Endothelial cell of umbilical vein (primary cell): ENCODE measurements around the gene TUBB4B.

Experiments
- GATA2 ChIP-seq: IDR thresholded peaks from 2 replicates; pipeline ENCODE4 v1.7.0; 2011; ENCODE audit warnings: low read depth, mild to moderate bottlenecking, moderate library complexity, mixed read lengths, low read length; ENCODE audit not compliant: insufficient read length, insufficient read depth
- MYC ChIP-seq: IDR thresholded peaks from one replicate; pipeline ENCODE4 v1.6.1; 2011; ENCODE audit warnings: mild to moderate bottlenecking, low read depth, low read length
- POLR2A ChIP-seq: IDR thresholded peaks from 2 replicates; pipeline ENCODE4 v1.6.1; 2012; ENCODE audit warnings: low read depth, mild to moderate bottlenecking, control low read depth, low read length
- POLR2AphosphoS5 ChIP-seq: IDR thresholded peaks from 2 replicates; pipeline ENCODE4 v1.6.1; 2012; ENCODE audit warnings: low read depth, mild to moderate bottlenecking, control low read depth, low read length, moderate library complexity; ENCODE audit not compliant: insufficient read depth
- TF ChIP-seq, protein P1 (sequence below), 2 donors: IDR thresholded peaks; 1 replicate in 1 of 2; 2 replicates in 1 of 2; pipeline ENCODE4 v1.5.1; 2011; ENCODE audit warnings: low read length in 2 of 2, mild to moderate bottlenecking in 2 of 2, moderate library complexity in 2 of 2, control low read depth in 1 of 2, inconsistent platforms in 1 of 2, low read depth in 1 of 2; ENCODE audit not compliant: insufficient read depth in 1 of 2; ENCODE audit errors: extremely low read depth in 1 of 2
- TF ChIP-seq, protein P2 (sequence below): IDR thresholded peaks from 2 replicates; pipeline ENCODE4 v1.6.1; 2011; ENCODE audit not compliant: insufficient read depth, insufficient read length

DNA sequence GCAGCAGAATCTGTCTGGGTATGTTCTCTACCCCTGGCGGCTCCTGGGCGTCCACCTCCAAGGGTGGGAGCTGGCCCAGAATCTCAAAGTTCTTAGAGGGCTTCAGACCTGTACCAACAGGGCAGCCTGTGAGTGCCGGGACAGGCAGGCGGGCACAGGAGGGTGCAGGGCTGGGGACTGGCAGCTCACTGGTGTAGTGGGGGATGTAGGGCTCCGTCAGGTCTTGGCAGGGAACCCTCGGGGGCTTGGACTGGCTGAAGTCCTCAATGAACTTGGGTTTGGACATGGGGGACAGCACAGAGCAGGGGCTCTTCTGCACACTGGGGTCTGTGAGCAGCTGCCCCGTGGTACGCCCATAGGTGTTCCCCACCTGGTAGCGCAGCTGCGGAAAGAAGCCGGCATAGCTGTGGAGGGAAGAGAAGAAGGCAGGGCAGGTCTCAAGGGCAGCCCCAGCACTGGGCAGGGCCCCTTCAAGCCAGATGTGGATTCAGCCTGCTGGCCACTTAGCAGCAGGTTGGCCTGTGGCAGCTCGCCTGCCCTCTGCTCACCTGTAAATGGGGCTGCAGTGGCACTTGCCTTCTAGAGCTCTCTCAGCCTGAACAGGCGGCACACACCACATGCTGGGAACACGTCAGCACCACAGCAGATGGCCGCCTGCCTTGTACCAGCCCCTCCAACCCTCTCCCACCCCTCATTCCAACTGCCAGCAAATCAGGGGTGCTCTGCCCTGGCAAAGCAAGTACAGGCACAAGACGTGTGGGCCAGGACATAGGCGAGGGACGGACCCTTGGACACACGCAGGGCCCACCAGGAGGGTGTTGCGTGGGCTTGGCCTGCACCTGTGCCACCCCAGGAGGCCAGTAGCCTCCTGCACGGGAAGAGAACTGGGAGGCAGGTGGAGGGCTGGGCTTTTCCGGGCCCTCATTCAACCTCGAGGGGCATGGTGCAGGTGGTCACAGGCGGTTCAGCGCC, 4.6 kb downstream of the TUBB4B start:
- TF ChIP-seq, protein P1, sequence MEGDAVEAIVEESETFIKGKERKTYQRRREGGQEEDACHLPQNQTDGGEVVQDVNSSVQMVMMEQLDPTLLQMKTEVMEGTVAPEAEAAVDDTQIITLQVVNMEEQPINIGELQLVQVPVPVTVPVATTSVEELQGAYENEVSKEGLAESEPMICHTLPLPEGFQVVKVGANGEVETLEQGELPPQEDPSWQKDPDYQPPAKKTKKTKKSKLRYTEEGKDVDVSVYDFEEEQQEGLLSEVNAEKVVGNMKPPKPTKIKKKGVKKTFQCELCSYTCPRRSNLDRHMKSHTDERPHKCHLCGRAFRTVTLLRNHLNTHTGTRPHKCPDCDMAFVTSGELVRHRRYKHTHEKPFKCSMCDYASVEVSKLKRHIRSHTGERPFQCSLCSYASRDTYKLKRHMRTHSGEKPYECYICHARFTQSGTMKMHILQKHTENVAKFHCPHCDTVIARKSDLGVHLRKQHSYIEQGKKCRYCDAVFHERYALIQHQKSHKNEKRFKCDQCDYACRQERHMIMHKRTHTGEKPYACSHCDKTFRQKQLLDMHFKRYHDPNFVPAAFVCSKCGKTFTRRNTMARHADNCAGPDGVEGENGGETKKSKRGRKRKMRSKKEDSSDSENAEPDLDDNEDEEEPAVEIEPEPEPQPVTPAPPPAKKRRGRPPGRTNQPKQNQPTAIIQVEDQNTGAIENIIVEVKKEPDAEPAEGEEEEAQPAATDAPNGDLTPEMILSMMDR (IDR thresholded peaks at IDR 0.05; ENCODE audit: extremely low read depth in 1 of 2, insufficient read depth in 1 of 2, low read depth in 1 of 2, low read length in 2 of 2), result no peak
- TF ChIP-seq POLR2A (no peak), MYC (no peak), POLR2AphosphoS5 (no peak), GATA2 (no peak)
- TF ChIP-seq, protein P2, sequence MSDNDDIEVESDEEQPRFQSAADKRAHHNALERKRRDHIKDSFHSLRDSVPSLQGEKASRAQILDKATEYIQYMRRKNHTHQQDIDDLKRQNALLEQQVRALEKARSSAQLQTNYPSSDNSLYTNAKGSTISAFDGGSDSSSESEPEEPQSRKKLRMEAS, result no peak
